Colonic mucosa (tissue), 4 donors: ENCODE results near the gene CDK19. TPM values are rescaled to one million over a fixed set of nuclear protein-coding genes. Genes with fewer than 3 reads are reported as not detected.

ENCODE experiments used
- DNase-seq: peaks from one replicate; pipeline ENCODE4 v3.0.0-alpha.2; 2020
- H3K27ac ChIP-seq: fragments of 200-600 bp; one replicate; pipeline ENCODE4 v1.8.0; 2021
- H3K27me3 ChIP-seq: fragments of 200-600 bp; one replicate; pipeline ENCODE4 v1.8.0; 2021
- H3K36me3 ChIP-seq: fragments of 200-600 bp; one replicate; pipeline ENCODE4 v1.8.0; 2021
- H3K4me1 ChIP-seq: fragments of 200-600 bp; one replicate; pipeline ENCODE4 v1.8.0; 2021; ENCODE audit warnings: mild to moderate bottlenecking
- H3K4me3 ChIP-seq: fragments of 200-600 bp; one replicate; pipeline ENCODE4 v1.8.0; 2021
- H3K9ac ChIP-seq, 2 donors: one replicate each; pipeline ENCODE4 v1.7.0; 2013; ENCODE audit warnings: control low read depth in 2 of 2, low read depth in 2 of 2, low read length in 2 of 2
- H3K9me3 ChIP-seq: fragments of 200-600 bp; one replicate; pipeline ENCODE4 v1.8.0; 2021
- CTCF ChIP-seq: fragments of 200-600 bp; IDR thresholded peaks from one replicate; pipeline ENCODE4 v1.8.0; 2022; ENCODE audit warnings: antibody characterized with exemption, mild to moderate bottlenecking
- intact Hi-C: fragments of 100-400 bp; cut with DNase I; formaldehyde crosslinking; loops from one replicate; pipeline ENCODE4 v1.14.1; 2022
- total RNA-seq, 2 donors: library from RNA; stranded (reverse); fragmentation: NEBNext Ultra II Directional in 1 of 2; extraction: Animal tissue kit (Norgen Biotek cat#: 25700) in 1 of 2; gene quantifications; one replicate each; pipeline ENCODE4 v1.2.1, GENCODE V29; 2021
- donor health status: healthy.
- donor health status: DM: no; HTN: no; CAD: no.
- donor health status: DM: no; HTN: no; CAD: no.

The CDK19 gene
- total RNA-seq, 2 donors from 2014 or later = 20.2 to 36.5 TPM

- Histone ChIP-seq H3K9ac (no peak overlapping the region), H3K27ac (no peak overlapping the region)
These were observed 15.6 kb downstream of the CDK19 start for GRCh38 chr6:110799655-110800054.

GRCh38 chr6:110799189-110799588 is 16.1 kb downstream of the CDK19 start:
- Histone ChIP-seq H3K36me3 (no peaks in the 10 kb centered on the region), H3K27ac (no peak overlapping the region), H3K9ac (no peak overlapping the region), H3K9me3 (no peaks in the 10 kb centered on the region), H3K4me1 (no peaks in the 10 kb centered on the region), H3K4me3 (no peak overlapping the region), H3K27me3 (no peaks in the 10 kb centered on the region)
- TF ChIP-seq CTCF = no peak
- no peak for DNase-seq
- intact Hi-C loops = no loop called here

More at GRCh38 chr6:110799655-110800054, 15.6 kb downstream of the CDK19 start:
- intact Hi-C loops = no loop called here
- no peaks in the 10 kb centered on the region for H3K9me3 ChIP-seq
- H3K4me1 ChIP-seq = no peaks in the 10 kb centered on the region
- H3K4me3 ChIP-seq = no peak overlapping the region
- no peak for TF ChIP-seq CTCF
- no peaks in the 10 kb centered on the region for H3K27me3 ChIP-seq
- no peaks in the 10 kb centered on the region for H3K36me3 ChIP-seq
- no peak for DNase-seq

GRCh38 chr6:110795271-110795670 is 20.0 kb downstream of the CDK19 start:
- intact Hi-C loops = no loop called here
- Histone ChIP-seq H3K4me1 (no peaks in the 10 kb centered on the region), H3K36me3 (no peaks in the 10 kb centered on the region), H3K9me3 (no peaks in the 10 kb centered on the region), H3K27me3 (no peaks in the 10 kb centered on the region), H3K9ac (no peak overlapping the region), H3K27ac (no peak overlapping the region), H3K4me3 (no peak overlapping the region)
- TF ChIP-seq CTCF = no peak
- no peak for DNase-seq

GRCh38 chr6:110786696-110787095 is 28.6 kb downstream of the CDK19 start:
- no peaks in the 10 kb centered on the region for H3K4me1 ChIP-seq
- no peaks in the 10 kb centered on the region for H3K27me3 ChIP-seq
- no peaks in the 10 kb centered on the region for H3K36me3 ChIP-seq
- H3K4me3 ChIP-seq = no peak overlapping the region
- no peaks in the 10 kb centered on the region for H3K9me3 ChIP-seq
- intact Hi-C loops = no loop called here
- no peak for DNase-seq
- H3K27ac ChIP-seq = no peak overlapping the region
- H3K9ac ChIP-seq = no peak overlapping the region
- no peak for TF ChIP-seq CTCF

GRCh38 chr6:110786271-110786670 is 29.0 kb downstream of the CDK19 start:
- intact Hi-C loops = no loop called here
- DNase-seq = no peak

More at GRCh38 chr6:110786271-110786670, 29.0 kb downstream of the CDK19 start:
- Histone ChIP-seq H3K9me3 (no peaks in the 10 kb centered on the region), H3K27ac (no peak overlapping the region), H3K27me3 (no peaks in the 10 kb centered on the region), H3K36me3 (no peaks in the 10 kb centered on the region), H3K9ac (no peak overlapping the region), H3K4me3 (no peak overlapping the region), H3K4me1 (no peaks in the 10 kb centered on the region)
- no peak for TF ChIP-seq CTCF
